GM21576 (cell line): ENCODE measurements around the gene PLD5.
A peak's percentile ranks its signal among the peaks of the same experiment; 100 is the strongest.
"Not testable (repeated sequence)": the region's sequence is repeated elsewhere in the genome, so short reads cannot be mapped to it uniquely, and the experiment has no call there.

Experiments used
- ATAC-seq: cut with Tn5 transposase; IDR thresholded peaks from one replicate; pipeline ENCODE4 v1.9.1; 2021; ENCODE audit warnings: mild to moderate bottlenecking, moderate library complexity; ENCODE audit not compliant: unreplicated experiment

PLD5 gene

GRCh38 chr1:242081446-242081845, 443.1 kb downstream of the PLD5 start:
- ATAC-seq: no peak

- no peak for ATAC-seq
Observed at GRCh38 chr1:242065813-242066212, 458.7 kb downstream of the PLD5 start.

GRCh38 chr1:242062271-242062670, 462.2 kb downstream of the PLD5 start:
- no peak for ATAC-seq

GRCh38 chr1:242059976-242060375, 464.5 kb downstream of the PLD5 start:
- no peak for ATAC-seq

GRCh38 chr1:242058582-242058981, 465.9 kb downstream of the PLD5 start:
- ATAC-seq: peak; percentile 57

- not testable (repeated sequence) for ATAC-seq
Observed at GRCh38 chr1:242058181-242058580, 466.3 kb downstream of the PLD5 start.

- ATAC-seq: no peak
Observed at GRCh38 chr1:242057745-242058115, 466.8 kb downstream of the PLD5 start.

GRCh38 chr1:242056988-242057744, 467.3 kb downstream of the PLD5 start:
- ATAC-seq: no peak

- no peak for ATAC-seq
Observed at GRCh38 chr1:242055749-242056320, 468.7 kb downstream of the PLD5 start.

- no peak for ATAC-seq
Observed at GRCh38 chr1:242043165-242043564, 481.3 kb downstream of the PLD5 start.

- ATAC-seq: no peak
Observed at GRCh38 chr1:242034392-242034791, 490.1 kb downstream of the PLD5 start.

- ATAC-seq: no peak
Observed at GRCh38 chr1:242033447-242033846, 491.1 kb downstream of the PLD5 start.
